ENCODE data around the gene CCNL1.
A peak's percentile ranks its signal among the peaks of the same experiment; 100 is the strongest.

Gene CCNL1

GRCh38 chr3:157123621-157124020 lies 36.3 kb downstream of the CCNL1 start:
- no peak for DNase-seq (ENCODE audit: low spot score)

- no peak for DNase-seq (ENCODE audit: low spot score)
Observed at GRCh38 chr3:157122832-157123427, 37.0 kb downstream of the CCNL1 start.

GRCh38 chr3:157122116-157122515 lies 37.8 kb downstream of the CCNL1 start:
- DNase-seq (ENCODE audit: low spot score) = peak; percentile 50

- no peak for DNase-seq (ENCODE audit: low spot score)
Observed at GRCh38 chr3:157121522-157121921, 38.4 kb downstream of the CCNL1 start.

- no peak for DNase-seq (ENCODE audit: low spot score)
Observed at GRCh38 chr3:157120071-157120892, 39.7 kb downstream of the CCNL1 start.

- DNase-seq (ENCODE audit: low spot score) = no peak
Observed at GRCh38 chr3:157119369-157119951, 40.5 kb downstream of the CCNL1 start.

- no peak for DNase-seq (ENCODE audit: low spot score)
Observed at GRCh38 chr3:157117875-157118654, 41.9 kb downstream of the CCNL1 start.

- no peak for DNase-seq (ENCODE audit: low spot score)
Observed at GRCh38 chr3:157117206-157117605, 42.7 kb downstream of the CCNL1 start.

GRCh38 chr3:157116017-157116416 lies 43.9 kb downstream of the CCNL1 start:
- DNase-seq (ENCODE audit: low spot score) = no peak

GRCh38 chr3:157115069-157116006 lies 44.6 kb downstream of the CCNL1 start:
- DNase-seq (ENCODE audit: low spot score) = no peak

- no peak for DNase-seq (ENCODE audit: low spot score)
Observed at GRCh38 chr3:157113832-157114505, 46.0 kb downstream of the CCNL1 start.

- DNase-seq (ENCODE audit: low spot score) = no peak
Observed at GRCh38 chr3:157112536-157112935, 47.4 kb downstream of the CCNL1 start.

- no peak for DNase-seq (ENCODE audit: low spot score)
Observed at GRCh38 chr3:157111518-157111917, 48.4 kb downstream of the CCNL1 start.

- DNase-seq (ENCODE audit: low spot score) = no peak
Observed at GRCh38 chr3:157110761-157111278, 49.1 kb downstream of the CCNL1 start.

- no peak for DNase-seq (ENCODE audit: low spot score)
Observed at GRCh38 chr3:157109267-157110141, 50.4 kb downstream of the CCNL1 start.

- DNase-seq (ENCODE audit: low spot score) = no peak
Observed at GRCh38 chr3:157107644-157108133, 52.3 kb downstream of the CCNL1 start.

GRCh38 chr3:157107037-157107436 lies 52.9 kb downstream of the CCNL1 start:
- no peak for DNase-seq (ENCODE audit: low spot score)

- no peak for DNase-seq (ENCODE audit: low spot score)
Observed at GRCh38 chr3:157104928-157105652, 54.9 kb downstream of the CCNL1 start.

- peak; percentile 58 for DNase-seq (ENCODE audit: low spot score)
Observed at GRCh38 chr3:157104521-157104920, 55.4 kb downstream of the CCNL1 start.
